Lower leg skin (tissue), 3 donors: ENCODE measurements around the gene XYLT1.

Source experiments
- POLR2A ChIP-seq, 2 donors: fragments of 450-650 bp; IDR thresholded peaks; one replicate each; pipeline ENCODE4 v1.6.1; 2016 to 2017; ENCODE audit warnings: antibody characterized with exemption in 2 of 2, mild to moderate bottlenecking in 1 of 2, moderate library complexity in 1 of 2
- TF ChIP-seq, protein P1 (sequence below), 3 donors: fragments of 450-650 bp; IDR thresholded peaks; one replicate each; pipeline ENCODE4 v1.5.1; 2016; ENCODE audit warnings: antibody characterized with exemption in 3 of 3, mild to moderate bottlenecking in 3 of 3, moderate library complexity in 2 of 3

DNA sequence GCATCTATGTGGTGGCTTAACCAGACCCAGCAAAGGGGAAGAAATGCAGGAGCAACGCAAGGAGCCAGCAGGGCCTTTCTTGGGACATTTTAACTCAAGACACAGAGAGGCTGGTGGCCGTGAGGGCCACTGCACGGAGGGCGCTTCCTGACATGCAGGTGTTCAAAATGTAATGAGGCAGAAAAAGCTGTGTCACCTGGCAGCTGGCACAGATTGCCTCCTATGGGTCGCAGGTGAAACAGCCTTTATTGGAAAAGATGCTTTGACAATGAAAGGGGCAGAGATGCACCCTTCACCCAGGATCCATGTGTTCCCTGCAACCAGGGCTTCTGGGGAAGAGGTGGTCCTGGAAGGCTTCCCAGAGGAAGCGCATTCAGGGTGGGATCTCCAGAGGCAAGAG lies 219.3 kb downstream of the XYLT1 start:
- TF ChIP-seq, protein P1, sequence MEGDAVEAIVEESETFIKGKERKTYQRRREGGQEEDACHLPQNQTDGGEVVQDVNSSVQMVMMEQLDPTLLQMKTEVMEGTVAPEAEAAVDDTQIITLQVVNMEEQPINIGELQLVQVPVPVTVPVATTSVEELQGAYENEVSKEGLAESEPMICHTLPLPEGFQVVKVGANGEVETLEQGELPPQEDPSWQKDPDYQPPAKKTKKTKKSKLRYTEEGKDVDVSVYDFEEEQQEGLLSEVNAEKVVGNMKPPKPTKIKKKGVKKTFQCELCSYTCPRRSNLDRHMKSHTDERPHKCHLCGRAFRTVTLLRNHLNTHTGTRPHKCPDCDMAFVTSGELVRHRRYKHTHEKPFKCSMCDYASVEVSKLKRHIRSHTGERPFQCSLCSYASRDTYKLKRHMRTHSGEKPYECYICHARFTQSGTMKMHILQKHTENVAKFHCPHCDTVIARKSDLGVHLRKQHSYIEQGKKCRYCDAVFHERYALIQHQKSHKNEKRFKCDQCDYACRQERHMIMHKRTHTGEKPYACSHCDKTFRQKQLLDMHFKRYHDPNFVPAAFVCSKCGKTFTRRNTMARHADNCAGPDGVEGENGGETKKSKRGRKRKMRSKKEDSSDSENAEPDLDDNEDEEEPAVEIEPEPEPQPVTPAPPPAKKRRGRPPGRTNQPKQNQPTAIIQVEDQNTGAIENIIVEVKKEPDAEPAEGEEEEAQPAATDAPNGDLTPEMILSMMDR (IDR thresholded peaks at IDR 0.05) = no peak
- no peak for TF ChIP-seq POLR2A (IDR thresholded peaks at IDR 0.05)
